GM12801 (cell line): ENCODE measurements around the gene DOK7.

Source experiments
- TF ChIP-seq, protein P1 (sequence below): IDR thresholded peaks from one replicate; pipeline ENCODE4 v1.5.1; 2011; ENCODE audit warnings: control low read depth; ENCODE audit not compliant: insufficient read length; ENCODE audit errors: extremely low read depth

DOK7 gene

DNA sequence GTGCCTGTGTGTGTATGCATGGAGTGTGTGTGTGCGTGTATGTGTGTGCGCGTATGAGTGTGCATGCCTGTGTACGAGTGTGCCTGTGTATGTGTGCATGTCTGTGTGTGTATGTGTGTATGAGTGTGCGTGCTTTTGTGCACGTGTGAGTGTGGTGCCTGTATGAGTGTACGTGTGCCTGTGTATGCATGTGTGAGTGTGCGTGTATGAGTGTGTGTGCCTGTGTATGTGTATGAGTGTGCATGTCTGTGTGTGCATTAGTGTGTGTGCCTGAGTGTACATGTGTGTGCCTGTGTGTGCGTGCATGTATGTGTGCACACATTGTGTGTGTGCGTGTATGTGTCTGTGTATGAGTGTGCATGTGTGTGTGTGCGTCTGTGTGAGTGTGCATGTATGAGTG, 5.7 kb downstream of the DOK7 start:
- TF ChIP-seq, protein P1, sequence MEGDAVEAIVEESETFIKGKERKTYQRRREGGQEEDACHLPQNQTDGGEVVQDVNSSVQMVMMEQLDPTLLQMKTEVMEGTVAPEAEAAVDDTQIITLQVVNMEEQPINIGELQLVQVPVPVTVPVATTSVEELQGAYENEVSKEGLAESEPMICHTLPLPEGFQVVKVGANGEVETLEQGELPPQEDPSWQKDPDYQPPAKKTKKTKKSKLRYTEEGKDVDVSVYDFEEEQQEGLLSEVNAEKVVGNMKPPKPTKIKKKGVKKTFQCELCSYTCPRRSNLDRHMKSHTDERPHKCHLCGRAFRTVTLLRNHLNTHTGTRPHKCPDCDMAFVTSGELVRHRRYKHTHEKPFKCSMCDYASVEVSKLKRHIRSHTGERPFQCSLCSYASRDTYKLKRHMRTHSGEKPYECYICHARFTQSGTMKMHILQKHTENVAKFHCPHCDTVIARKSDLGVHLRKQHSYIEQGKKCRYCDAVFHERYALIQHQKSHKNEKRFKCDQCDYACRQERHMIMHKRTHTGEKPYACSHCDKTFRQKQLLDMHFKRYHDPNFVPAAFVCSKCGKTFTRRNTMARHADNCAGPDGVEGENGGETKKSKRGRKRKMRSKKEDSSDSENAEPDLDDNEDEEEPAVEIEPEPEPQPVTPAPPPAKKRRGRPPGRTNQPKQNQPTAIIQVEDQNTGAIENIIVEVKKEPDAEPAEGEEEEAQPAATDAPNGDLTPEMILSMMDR: no peak

DNA sequence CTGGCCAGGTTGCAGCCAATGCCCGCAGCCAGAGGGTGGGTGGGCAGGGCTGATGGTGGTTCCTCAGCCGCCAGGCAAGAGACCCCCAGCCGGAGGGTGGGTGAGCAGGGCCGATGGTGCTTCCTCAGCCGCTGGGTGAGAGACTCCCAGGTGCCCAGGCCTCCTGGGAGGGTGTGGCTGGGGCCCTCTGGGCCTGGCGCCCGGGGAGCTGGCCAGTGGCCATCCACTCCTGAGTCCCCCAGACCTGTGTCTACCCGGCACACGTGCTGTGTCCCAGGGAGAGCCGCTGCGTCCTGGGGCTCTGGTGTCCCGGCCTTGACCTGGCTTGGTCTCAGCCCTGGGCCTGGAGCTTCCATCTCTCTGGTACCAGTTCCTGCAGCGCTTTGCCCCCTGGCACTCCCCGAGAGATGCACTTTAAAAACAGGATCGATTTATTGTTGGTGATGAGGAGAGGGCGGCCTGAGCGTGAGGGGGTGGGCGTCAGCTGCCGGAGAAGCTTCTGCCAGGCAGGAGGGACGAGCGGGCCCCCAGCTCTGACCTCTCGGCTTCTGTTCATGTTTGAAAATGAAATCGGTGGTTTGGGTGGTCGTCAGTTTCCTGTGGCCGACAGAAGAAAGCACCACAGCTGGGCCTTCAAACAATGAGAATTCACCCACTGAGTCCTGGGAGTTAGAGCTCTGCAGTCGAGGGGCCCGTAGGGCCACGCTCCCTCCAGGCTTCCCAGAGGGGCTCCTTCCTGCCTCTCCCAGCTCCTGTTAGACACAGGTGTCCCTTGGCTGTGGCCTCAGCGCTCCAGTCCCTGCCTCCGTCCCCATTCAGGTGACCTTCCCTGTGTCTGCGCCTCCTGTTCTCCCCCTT, 6.5 kb downstream of the DOK7 start:
- TF ChIP-seq, protein P1: no peak

DNA sequence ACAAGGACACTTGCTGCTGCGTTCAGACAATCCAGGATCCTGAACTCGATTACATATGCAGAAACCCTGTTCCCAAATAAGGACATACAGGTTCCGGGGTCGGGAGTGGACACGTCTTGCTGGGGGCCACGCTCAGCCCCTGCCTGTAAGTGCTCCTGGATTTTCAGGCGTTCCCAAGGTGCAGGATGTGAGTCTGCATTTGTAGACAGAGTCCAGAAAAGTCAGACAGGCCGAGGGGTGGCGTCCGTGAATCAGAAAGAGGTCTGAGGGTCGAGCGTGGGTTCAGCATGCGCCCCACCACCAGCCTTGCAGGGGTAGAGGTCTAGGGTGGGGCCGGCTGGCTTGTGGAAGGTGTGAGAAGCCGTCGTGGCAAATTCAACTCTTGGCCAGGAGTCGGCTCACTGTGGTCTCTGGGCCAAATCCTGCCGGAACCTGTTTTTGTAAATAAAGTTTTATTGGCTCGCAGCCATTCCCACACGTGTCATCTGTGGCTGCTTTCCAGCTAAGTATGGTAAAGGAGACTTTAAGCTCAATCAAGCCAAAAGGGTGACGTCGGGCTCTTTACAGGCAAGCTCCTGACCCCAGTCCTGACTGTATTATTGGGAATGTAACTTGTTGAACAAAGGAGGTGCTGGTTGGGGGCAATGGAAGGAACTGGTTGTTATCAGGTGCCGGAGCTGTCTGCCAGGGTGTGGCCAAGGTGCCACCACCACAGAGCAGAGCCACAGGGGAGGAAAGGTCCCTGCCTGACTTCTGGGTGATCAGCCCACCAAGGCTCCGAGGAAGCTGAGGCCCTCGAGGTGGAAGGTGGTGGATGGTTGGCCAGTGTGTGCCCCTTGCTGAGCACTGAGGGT, 7.4 kb downstream of the DOK7 start:
- TF ChIP-seq, protein P1: no peak

DNA sequence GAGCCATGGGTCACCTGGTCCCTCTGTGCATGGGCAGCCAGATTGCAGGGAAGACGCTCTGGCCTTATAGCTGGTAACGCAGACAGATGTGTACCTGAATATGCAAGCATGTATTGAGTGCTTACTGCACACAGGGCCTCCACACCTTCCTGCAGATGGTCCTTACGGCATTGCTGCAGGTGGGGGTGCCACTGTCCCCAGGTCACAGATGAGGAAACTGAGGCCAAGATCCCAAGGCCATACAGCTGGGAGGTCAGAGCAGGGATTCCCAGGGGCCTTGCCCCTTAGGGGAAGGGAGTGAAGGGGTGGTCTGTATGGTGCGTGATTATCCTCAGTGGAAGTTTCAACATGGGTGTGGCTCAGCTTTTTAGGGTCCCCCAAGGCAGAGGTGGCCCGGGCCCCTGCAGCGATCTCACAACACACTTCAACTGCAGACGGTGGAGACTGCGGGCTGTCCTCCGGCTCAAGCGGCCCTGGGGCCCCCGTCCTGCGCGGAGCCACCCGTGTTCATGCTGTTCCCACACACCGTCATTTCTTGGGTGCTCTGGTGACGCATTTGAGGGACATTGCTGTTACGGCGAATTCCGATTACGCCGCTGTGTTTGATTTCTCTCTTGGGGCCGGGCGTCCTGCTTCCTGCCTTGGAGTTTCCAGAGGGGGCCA, 8.1 kb downstream of the DOK7 start:
- TF ChIP-seq, protein P1: no peak

DNA sequence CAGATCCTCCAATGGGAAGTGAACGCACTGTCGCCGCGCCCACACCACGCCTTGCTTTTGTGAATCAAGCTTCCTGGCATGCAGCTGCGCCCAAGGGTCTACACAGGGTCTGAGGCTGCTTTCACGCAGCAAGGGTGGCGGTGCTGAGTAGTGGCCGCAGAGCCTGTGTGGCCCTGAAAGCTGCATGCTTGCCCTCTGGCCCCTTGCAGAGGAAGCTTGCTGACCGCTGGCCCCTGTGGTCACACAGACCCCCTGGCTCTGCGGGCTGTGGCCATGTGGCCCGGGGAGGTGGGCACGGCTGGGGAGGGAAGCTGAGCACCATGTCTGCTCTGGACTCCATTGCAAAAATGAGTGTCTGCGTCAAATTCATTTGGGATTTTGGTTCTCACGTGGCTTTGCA, 8.8 kb downstream of the DOK7 start:
- TF ChIP-seq, protein P1: no peak

DNA sequence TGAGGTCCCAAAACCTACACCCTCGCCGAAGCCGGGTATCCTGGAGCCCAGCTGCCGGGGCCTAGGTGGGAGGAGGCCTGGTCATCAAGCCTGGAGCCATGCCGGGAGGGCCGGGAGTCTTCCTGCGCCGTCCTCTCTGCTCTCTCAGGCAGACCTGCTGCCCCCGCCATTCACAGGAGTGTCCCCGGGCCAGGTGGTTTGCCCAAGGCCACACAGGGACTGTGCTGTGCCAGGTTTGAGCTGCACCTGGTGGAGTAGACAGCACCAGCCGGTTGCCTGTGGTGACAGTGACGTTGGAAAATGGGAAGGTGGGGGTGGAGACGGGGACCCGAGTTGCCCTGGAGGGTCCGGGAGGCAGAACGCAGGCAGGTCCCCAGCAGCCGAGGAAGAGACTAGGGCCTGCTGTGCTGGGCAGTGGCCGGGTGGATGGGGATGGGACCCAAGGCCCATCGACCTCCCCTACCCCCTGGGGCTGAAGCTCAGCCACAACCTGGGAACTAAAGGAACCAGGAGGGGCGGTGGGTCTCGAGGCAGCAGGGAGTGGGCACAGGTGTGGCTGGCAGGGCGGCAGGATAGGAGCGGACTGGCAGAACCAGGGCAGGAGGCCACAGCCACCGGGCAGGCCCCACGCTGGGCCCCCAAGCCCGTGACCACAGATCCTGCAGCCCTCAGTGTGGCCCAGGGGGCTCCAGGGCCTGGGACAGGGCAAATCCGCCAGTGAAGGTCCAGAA, 9.5 kb downstream of the DOK7 start:
- TF ChIP-seq, protein P1: no peak
